GM12864 (cell line): ENCODE results near the gene RPL41.

Source experiments
- DNase-seq: peaks from one replicate; pipeline ENCODE4 v3.0.0-alpha.2; 2011; ENCODE audit warnings: low read depth
- H3K4me3 ChIP-seq: 2 replicates; pipeline ENCODE4 v1.5.1; 2011; ENCODE audit warnings: mild to moderate bottlenecking, low read depth, low read length, control low read depth
- CTCF ChIP-seq: IDR thresholded peaks from 2 replicates; pipeline ENCODE4 v1.5.1; 2011; ENCODE audit warnings: low read depth, mild to moderate bottlenecking, moderate library complexity, low read length, control low read depth, inconsistent platforms; ENCODE audit errors: missing control alignments

Gene RPL41

GRCh38 chr12:56086608-56087007 lies 29.8 kb upstream of the RPL41 start:
- DNase-seq, result no peak

GRCh38 chr12:56087220-56087619 lies 29.2 kb upstream of the RPL41 start:
- no peak for TF ChIP-seq CTCF
- no peak overlapping the region for H3K4me3 ChIP-seq
- DNase-seq, result no peak

More at GRCh38 chr12:56086608-56087007, 29.8 kb upstream of the RPL41 start:
- no peak overlapping the region for H3K4me3 ChIP-seq
- TF ChIP-seq CTCF, result no peak

- no peak for TF ChIP-seq CTCF
- DNase-seq, result no peak
- no peak overlapping the region for H3K4me3 ChIP-seq
Measured at GRCh38 chr12:56097738-56098137, 18.7 kb upstream of the RPL41 start.

GRCh38 chr12:56098592-56098991 lies 17.8 kb upstream of the RPL41 start:
- no peak for TF ChIP-seq CTCF

GRCh38 chr12:56099787-56100186 lies 16.6 kb upstream of the RPL41 start:
- DNase-seq, result no peak
- no peak overlapping the region for H3K4me3 ChIP-seq
- no peak for TF ChIP-seq CTCF

More at GRCh38 chr12:56098592-56098991, 17.8 kb upstream of the RPL41 start:
- DNase-seq, result no peak
- H3K4me3 ChIP-seq, result no peak overlapping the region

- DNase-seq, result no peak
- no peak overlapping the region for H3K4me3 ChIP-seq
- TF ChIP-seq CTCF, result no peak
Measured at GRCh38 chr12:56101045-56101444, 15.4 kb upstream of the RPL41 start.

- no peak overlapping the region for H3K4me3 ChIP-seq
- TF ChIP-seq CTCF, result no peak
- no peak for DNase-seq
Measured at GRCh38 chr12:56102683-56103065, 13.8 kb upstream of the RPL41 start.
